ENCODE measurements around the gene ASCC3.
A peak's percentile ranks its signal among the peaks of the same experiment; 100 is the strongest.
"Not testable (repeated sequence)": the region's sequence is repeated elsewhere in the genome, so short reads cannot be mapped to it uniquely, and the experiment has no call there.

Gene ASCC3

GRCh38 chr6:100658486-100658885, 222.6 kb downstream of the ASCC3 start:
- no peak for TF ChIP-seq EZH2 (IDR thresholded peaks at IDR 0.05; ENCODE audit: borderline replicate concordance, low read depth, low read length, severe bottlenecking)
- TF ChIP-seq CTCF (IDR thresholded peaks at IDR 0.05; ENCODE audit: borderline replicate concordance, extremely low read depth, low read length, poor library complexity, severe bottlenecking), result no peak
- Histone ChIP-seq H3K9ac (ENCODE audit: low read depth, low read length) (no peak overlapping the region), H3K9me3 (ENCODE audit: insufficient read depth, low read length, severe bottlenecking) (no peaks in the 10 kb centered on the region), H3K4me1 (ENCODE audit: insufficient read depth, low read length) (no peaks in the 10 kb centered on the region), H3K4me3 (ENCODE audit: low read depth in 1 of 2, low read length in 2 of 2) (no peak overlapping the region), H3K4me2 (ENCODE audit: insufficient read depth, low read length) (no peak overlapping the region), H2AFZ (ENCODE audit: low read depth, low read length) (no peak overlapping the region), H3K36me3 (ENCODE audit: insufficient read depth, low read length) (peaks cover 31% of the 10 kb centered on the region; the same call in 1 of the 2 replicates), H3K27me3 (ENCODE audit: insufficient read depth, low read length, poor library complexity) (no peaks in the 10 kb centered on the region), H3K27ac (ENCODE audit: low read length) (no peak overlapping the region), H4K20me1 (ENCODE audit: insufficient read depth, low read length) (no peaks in the 10 kb centered on the region), H3K79me2 (ENCODE audit: insufficient read depth, low read length) (no peaks in the 10 kb centered on the region)
- DNase-seq (no peak), ATAC-seq (ENCODE audit: insufficient read depth, low read depth) (no peak)

DNA sequence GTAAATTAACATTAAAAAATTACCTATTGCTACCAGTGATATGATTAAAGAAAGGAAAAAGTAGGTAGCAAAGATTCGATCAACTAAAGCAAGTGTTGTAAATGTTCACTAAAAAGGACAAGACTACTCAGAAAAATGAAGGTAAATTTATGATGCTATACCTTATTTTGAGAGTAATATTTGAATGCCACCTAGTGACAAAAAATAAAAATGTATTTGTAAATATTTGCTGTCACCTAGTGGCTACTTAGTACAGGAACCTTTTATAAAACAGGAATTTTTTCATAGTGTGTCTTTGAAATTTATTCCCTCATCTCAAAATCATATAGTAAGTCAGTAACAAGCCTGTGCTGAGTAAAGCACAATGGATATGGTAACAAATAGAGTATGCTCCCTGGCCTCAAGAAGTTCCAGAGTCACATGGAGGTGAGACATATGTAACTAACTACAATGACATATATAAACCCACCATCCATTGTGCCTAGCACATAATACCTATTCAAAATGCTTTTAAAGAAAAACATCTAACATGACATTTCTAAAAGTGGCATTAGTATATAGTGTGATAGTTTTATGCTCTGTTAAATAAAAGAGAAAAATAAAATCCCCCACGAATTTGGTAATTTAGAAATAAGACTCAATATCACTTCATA, 223.3 kb downstream of the ASCC3 start:
- peak; percentile 60; the same call in 2 of the 3 replicates for ATAC-seq (ENCODE audit: insufficient read depth, low read depth)

DNA sequence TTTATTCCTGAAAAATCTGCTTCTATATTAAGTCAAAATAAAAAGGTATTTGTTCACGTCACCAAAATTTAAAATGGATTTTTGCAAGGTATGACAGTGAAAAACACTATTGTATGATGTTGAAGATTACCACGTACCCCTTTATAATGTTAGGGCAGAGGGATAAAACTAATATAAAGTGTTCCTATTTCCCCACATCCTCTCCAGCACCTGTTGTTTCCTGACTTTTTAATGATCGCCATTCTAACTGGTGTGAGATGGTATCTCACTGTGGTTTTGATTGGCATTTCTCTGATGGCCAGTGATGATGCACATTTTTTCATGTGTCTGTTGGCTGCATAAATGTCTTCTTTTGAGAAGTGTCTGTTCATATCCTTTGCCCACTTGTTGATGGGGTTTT, 240.0 kb downstream of the ASCC3 start:
- not testable (repeated sequence) for ATAC-seq (ENCODE audit: insufficient read depth, low read depth); DNase-seq

More for the DNA sequence above, 223.3 kb downstream of the ASCC3 start:
- Histone ChIP-seq H3K9me3 (ENCODE audit: insufficient read depth, low read length, severe bottlenecking) (no peaks in the 10 kb centered on the region), H3K79me2 (ENCODE audit: insufficient read depth, low read length) (no peaks in the 10 kb centered on the region), H4K20me1 (ENCODE audit: insufficient read depth, low read length) (no peaks in the 10 kb centered on the region), H3K4me1 (ENCODE audit: insufficient read depth, low read length) (no peaks in the 10 kb centered on the region), H3K27me3 (ENCODE audit: insufficient read depth, low read length, poor library complexity) (no peaks in the 10 kb centered on the region), H3K9ac (ENCODE audit: low read depth, low read length) (no peak overlapping the region), H3K4me3 (ENCODE audit: low read depth in 1 of 2, low read length in 2 of 2) (no peak overlapping the region), H3K27ac (ENCODE audit: low read length) (no peak overlapping the region), H2AFZ (ENCODE audit: low read depth, low read length) (no peak overlapping the region), H3K4me2 (ENCODE audit: insufficient read depth, low read length) (no peak overlapping the region), H3K36me3 (ENCODE audit: insufficient read depth, low read length) (peaks cover 24% of the 10 kb centered on the region; the same call in 1 of the 2 replicates)
- TF ChIP-seq EZH2 (IDR thresholded peaks at IDR 0.05; ENCODE audit: borderline replicate concordance, low read depth, low read length, severe bottlenecking) (no peak), CTCF (IDR thresholded peaks at IDR 0.05; ENCODE audit: borderline replicate concordance, extremely low read depth, low read length, poor library complexity, severe bottlenecking) (peak; percentile 73)
- no peak for DNase-seq

DNA sequence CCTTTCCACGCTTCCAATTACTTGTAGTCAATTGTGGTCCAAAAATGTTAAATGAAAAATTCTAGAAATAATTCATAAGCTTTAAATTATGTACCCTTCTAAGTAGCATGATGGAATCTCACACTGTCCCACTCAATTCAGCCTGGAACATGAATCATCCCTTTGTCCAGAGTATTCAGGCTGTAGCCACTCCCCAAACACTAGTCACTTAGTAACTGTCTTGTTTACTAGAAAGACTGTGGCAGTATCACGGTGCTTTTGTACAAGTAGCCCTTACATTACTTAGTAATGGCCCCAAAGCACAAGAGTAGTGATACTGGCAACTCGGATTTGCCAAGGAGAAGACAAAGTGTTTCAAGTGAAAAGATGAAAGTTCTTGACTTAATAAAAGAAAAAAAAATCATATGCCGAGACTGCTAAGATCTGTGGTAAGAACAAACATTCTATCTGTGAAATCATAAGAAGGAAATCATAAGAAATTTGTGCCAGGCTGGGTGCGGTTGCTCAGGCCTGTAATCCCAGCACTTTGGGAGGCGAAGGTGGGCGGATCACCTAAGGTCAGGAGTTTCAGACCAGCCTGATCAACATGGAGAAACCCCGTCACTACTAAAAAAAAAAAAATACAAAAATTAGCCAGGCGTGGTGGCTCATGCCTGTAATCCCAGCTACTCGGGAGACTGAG, 247.9 kb downstream of the ASCC3 start:
- no peaks in the 10 kb centered on the region for H3K9me3 ChIP-seq (ENCODE audit: insufficient read depth, low read length, severe bottlenecking)
- peaks cover 32% of the 10 kb centered on the region for H3K36me3 ChIP-seq (ENCODE audit: insufficient read depth, low read length)
- no peak overlapping the region for H3K27ac ChIP-seq (ENCODE audit: low read length)
- H3K4me1 ChIP-seq (ENCODE audit: insufficient read depth, low read length), result no peaks in the 10 kb centered on the region
- H2AFZ ChIP-seq (ENCODE audit: low read depth, low read length), result no peak overlapping the region
- no peaks in the 10 kb centered on the region for H3K27me3 ChIP-seq (ENCODE audit: insufficient read depth, low read length, poor library complexity)
- no peaks in the 10 kb centered on the region for H4K20me1 ChIP-seq (ENCODE audit: insufficient read depth, low read length)
- no peak overlapping the region for H3K9ac ChIP-seq (ENCODE audit: low read depth, low read length)
- no peak overlapping the region for H3K4me2 ChIP-seq (ENCODE audit: insufficient read depth, low read length)
- TF ChIP-seq EZH2 (IDR thresholded peaks at IDR 0.05; ENCODE audit: borderline replicate concordance, low read depth, low read length, severe bottlenecking) (no peak), CTCF (IDR thresholded peaks at IDR 0.05; ENCODE audit: borderline replicate concordance, extremely low read depth, low read length, poor library complexity, severe bottlenecking) (no peak)
- no peak for DNase-seq
- no peak for ATAC-seq (ENCODE audit: insufficient read depth, low read depth)
- no peak overlapping the region for H3K4me3 ChIP-seq (ENCODE audit: low read depth in 1 of 2, low read length in 2 of 2)
- no peaks in the 10 kb centered on the region for H3K79me2 ChIP-seq (ENCODE audit: insufficient read depth, low read length)

More for the DNA sequence above, 240.0 kb downstream of the ASCC3 start:
- H3K27ac ChIP-seq (ENCODE audit: low read length); H2AFZ ChIP-seq (ENCODE audit: low read depth, low read length); H3K4me2 ChIP-seq (ENCODE audit: insufficient read depth, low read length); H4K20me1 ChIP-seq (ENCODE audit: insufficient read depth, low read length); H3K9ac ChIP-seq (ENCODE audit: low read depth, low read length); H3K9me3 ChIP-seq (ENCODE audit: insufficient read depth, low read length, severe bottlenecking); H3K4me3 ChIP-seq (ENCODE audit: low read depth in 1 of 2, low read length in 2 of 2); H3K27me3 ChIP-seq (ENCODE audit: insufficient read depth, low read length, poor library complexity); H3K4me1 ChIP-seq (ENCODE audit: insufficient read depth, low read length); H3K79me2 ChIP-seq (ENCODE audit: insufficient read depth, low read length): not testable (repeated sequence)
- H3K36me3 ChIP-seq (ENCODE audit: insufficient read depth, low read length), result peaks cover 70% of the 10 kb centered on the region
